HG02852 (cell line): ENCODE results near the gene OR6C74.

Source experiments
- ATAC-seq: cut with Tn5 transposase; IDR thresholded peaks from one replicate; pipeline ENCODE4 v1.9.1; 2021; ENCODE audit warnings: mild to moderate bottlenecking, moderate library complexity; ENCODE audit not compliant: unreplicated experiment

The OR6C74 gene

GRCh38 chr12:55244309-55244708 is at the start of gene OR6C74:
TSS of gene OR6C74 (plus strand) at chr12:55244609. CDS start at chr12:55247288, 2,679 bp downstream.
- no peak for ATAC-seq

- no peak for ATAC-seq
These were observed 23.7 kb upstream of the OR6C74 start, which contains the start of gene OR10A7 for GRCh38 chr12:55220725-55221124. TSS of gene OR10A7 (plus strand) at chr12:55221025. CDS start at chr12:55221025, 0 bp downstream.

GRCh38 chr12:55226523-55226922 is 17.9 kb upstream of the OR6C74 start:
- ATAC-seq: no peak

GRCh38 chr12:55227643-55228042 is 16.8 kb upstream of the OR6C74 start:
- ATAC-seq: no peak

GRCh38 chr12:55246159-55246558 is 1.8 kb downstream of the OR6C74 start:
- no peak for ATAC-seq

GRCh38 chr12:55250944-55251343 is 6.5 kb downstream of the OR6C74 start:
- ATAC-seq: no peak

GRCh38 chr12:55253281-55253680 is 8.9 kb downstream of the OR6C74 start:
- ATAC-seq: no peak

- no peak for ATAC-seq
These were observed 12.4 kb downstream of the OR6C74 start for GRCh38 chr12:55256831-55257230.

GRCh38 chr12:55258303-55258702 is 13.9 kb downstream of the OR6C74 start:
- no peak for ATAC-seq

GRCh38 chr12:55280991-55281390 is 36.6 kb downstream of the OR6C74 start:
- no peak for ATAC-seq

- no peak for ATAC-seq
These were observed 45.6 kb downstream of the OR6C74 start for GRCh38 chr12:55289999-55290398.
